Right ventricle myocardium superior (tissue), 1 donor: ENCODE data around the gene BLID. TPM values are rescaled to one million over a fixed set of nuclear protein-coding genes. Genes with fewer than 3 reads are reported as not detected.

Source experiments
- ATAC-seq: fragments of 200-7000 bp; cut with Tn5 transposase; one replicate; pipeline ENCODE4 v1.9.1; 2020; ENCODE audit warnings: mild to moderate bottlenecking; ENCODE audit not compliant: poor library complexity
- DNase-seq: peaks from one replicate; pipeline ENCODE4 v3.0.0-alpha.2; 2020
- intact Hi-C: fragments of 100-400 bp; cut with DNase I; formaldehyde crosslinking; loops from one replicate; pipeline ENCODE4 v1.11.2; 2022
- total RNA-seq: library from RNA; stranded (reverse); fragmentation: NEBNext Ultra II Directional; extraction: Animal tissue kit (Norgen Biotek cat#: 25700); gene quantifications from one replicate; pipeline ENCODE4 v1.2.1, GENCODE V29; 2021
- donor health status: DM: no; HTN: yes; CAD: no; lungs with severe emphysema.

The BLID gene
- total RNA-seq, 1 donor from 2014 or later, result 0.35 TPM

DNA sequence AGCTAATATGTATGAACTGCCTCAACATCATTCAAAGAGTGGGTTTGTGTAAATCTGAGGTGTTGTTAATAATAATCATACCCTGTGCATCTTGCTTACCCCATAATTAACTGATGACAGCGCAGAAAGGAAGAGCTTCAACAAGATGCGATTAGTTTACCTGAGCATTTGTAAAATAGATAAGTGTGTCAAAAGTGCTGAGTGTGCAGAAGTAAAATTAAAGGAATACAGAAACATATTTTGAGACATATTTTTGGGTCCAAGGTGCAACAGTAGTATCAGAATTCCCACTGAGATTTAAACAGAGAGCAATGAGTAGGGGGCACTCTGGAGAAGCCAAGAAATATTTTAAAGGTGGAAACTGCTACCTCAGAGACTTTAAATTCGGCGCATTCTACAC lies 6.1 kb downstream of the BLID start:
- ATAC-seq (no peak), DNase-seq (no peak)
- intact Hi-C loops, result loop anchor here (5.0 to 10.0 kb wide), 2 partner anchors 92 to 395 kb away; no protein-coding TSS in a partner anchor

DNA sequence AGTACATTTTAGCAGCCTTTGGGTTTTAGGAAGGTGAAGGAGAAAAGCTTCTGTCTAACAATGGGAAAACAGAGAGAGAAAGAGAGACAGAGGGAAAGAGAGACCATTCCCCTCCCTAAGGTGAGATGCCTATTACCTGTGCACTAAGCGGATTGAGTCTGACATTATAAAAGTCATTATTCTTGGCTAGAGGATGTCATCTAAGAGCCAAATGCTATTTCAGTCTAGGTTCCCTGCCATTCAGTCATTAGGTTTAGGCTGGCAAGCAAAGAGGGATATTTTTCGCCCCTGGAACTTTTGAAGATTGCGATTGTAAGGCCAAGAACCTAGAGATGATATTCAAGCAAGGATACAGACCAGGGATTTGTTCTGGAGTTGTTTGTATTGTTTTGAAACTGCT lies 7.2 kb downstream of the BLID start:
- ATAC-seq, result peak; percentile 70
- no peak for DNase-seq
- intact Hi-C loops, result loop anchor here (10.0 kb wide), 1 partner anchor 396 kb away; no protein-coding TSS in a partner anchor

DNA sequence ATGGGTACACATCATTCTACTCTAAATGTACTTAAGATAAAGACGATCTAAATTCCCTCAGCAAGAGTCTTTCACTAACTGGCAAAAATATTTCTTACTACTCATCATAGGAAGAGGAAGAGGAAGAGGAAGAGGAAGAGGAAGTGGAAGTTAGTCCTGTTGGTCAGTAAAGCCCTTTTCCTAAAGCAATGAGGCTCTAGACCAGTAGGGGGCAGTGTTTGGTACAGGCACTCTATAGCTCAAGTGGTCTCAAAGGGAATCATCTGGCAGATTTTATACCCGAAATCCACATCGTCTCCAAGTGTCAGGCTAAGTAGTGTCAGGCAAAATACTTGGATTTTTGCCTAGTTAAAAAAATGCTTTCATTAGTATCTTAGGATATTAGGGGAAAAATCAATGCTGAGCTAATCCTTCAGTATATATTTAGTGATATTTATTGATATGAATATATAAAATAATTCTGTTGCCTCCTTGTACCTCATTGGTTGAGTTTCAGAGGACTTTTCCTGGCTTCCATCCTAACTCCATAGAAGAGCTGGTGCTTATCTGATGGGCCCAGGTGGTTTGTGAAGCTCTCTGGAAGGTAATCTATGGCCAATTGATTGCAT lies 7.7 kb downstream of the BLID start:
- intact Hi-C loops, result loop anchor here (10.0 kb wide), 1 partner anchor 397 kb away; no protein-coding TSS in a partner anchor
- no peak for DNase-seq
- no peak for ATAC-seq

DNA sequence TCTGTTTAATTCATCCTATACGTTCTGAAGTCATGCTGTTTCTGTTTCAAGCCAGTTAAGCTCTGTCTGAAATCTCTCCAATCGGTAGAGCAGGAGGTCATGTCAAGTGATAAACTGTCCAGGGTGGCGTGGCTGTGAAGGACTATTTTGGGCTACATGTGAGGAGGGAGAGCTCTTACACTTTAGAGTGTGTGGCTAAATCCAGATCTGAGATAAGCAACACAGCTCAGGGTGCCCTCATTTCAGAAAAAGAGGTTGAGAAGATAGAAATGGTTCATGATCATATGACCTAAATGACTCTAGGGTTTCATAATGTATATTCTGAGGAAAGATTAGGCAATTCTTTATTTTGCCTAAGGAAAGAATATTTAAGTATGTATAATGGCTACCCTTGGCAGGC lies 8.4 kb downstream of the BLID start:
- ATAC-seq (peak; percentile 90), DNase-seq (no peak)
- intact Hi-C loops, result loop anchor here (10.0 kb wide), 1 partner anchor 397 kb away; no protein-coding TSS in a partner anchor

DNA sequence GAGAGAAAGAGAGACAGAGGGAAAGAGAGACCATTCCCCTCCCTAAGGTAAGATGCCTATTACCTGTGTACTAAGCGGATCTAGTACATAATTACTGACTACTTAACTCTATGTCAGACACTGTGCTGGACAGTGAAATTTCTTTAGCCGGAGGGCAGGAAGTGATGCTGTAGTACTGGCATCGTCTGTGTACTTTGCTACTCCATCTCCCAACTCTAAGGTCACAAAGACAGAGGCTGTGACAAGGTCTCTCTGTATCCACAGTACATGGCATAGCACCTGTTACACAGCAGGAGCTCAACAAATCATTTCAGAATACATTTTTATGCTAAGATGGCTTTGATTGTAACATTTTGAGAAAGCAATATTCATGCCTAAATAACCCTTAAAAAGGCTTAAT lies 9.0 kb downstream of the BLID start:
- ATAC-seq (peak; percentile 36), DNase-seq (no peak)
- intact Hi-C loops, result loop anchor here (10.0 kb wide), 1 partner anchor 398 kb away; no protein-coding TSS in a partner anchor

DNA sequence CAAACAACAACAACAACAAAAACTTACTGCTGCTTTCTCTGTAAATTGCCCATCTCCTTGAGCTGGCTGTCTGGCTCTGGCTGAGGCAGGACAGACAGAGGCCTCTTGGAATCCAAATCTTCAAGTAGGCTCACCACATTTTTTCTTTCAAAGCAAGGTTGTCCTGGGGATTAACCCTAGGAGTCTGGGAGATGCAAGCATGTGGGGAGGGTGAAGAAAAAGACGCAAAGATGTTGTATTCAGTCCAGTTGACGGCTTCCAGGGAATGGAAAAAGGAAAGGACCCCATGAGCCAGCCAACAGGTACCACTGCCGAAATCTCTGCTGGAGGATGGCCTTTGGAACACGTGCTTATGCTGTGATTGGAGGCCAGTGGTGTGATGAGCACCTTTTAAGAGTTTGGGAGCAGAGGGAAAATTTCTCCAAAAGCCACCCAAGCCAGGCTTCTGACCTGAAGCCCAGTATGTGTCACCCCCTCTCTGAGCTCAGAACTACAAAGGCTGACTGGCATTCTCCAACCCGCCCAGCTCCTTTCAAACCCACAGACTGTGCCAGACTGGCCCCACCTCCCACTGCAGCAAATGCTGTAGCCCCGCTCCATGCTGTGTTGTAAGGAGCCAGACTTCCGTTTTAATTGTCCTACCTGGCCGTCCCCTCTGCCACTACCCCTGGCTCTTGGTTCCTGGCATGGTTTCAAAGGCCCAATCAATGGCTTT lies 10.8 kb downstream of the BLID start:
- intact Hi-C loops, result loop anchor here (10.0 kb wide), 1 partner anchor 400 kb away; no protein-coding TSS in a partner anchor
- no peak for DNase-seq
- ATAC-seq, result no peak

DNA sequence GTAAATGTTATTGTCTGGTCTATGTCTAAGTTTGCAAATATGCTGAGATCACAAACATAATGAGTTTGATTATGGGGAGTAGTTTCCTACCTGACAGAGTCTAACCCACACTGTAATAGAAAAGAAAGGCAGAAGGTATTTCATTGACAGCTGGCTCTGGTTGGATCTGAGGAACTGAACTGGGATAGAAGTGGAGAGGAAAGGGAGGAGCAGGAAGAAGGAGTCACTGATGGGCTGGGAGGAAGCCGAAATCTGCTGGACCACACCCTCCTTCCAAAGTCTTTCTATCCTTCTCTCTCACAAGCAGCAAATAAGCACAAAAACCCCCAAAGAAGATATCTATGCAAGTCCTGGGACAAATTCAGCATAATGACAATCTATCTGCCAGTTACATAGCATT lies 11.7 kb downstream of the BLID start:
- intact Hi-C loops, result loop anchor here (10.0 kb wide), 1 partner anchor 400 kb away; no protein-coding TSS in a partner anchor
- ATAC-seq (no peak), DNase-seq (no peak)

DNA sequence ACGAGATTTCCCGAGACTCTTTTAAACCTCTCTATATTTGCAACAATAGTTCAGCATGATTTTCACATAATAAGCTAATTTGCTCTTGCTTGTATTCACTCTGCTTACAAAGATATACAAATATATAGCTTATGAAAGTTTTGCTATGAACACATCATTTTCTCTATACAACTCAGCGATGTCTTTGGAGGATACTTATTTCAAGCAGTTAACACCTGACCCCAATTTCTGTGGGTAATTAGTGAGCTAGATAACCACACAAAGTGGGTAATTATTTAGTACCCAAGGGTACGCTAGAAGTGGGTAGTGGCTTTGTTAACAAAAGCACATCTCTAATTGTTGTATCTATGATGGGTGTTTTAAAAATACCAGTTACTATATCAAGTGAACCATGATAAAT lies 12.3 kb downstream of the BLID start:
- intact Hi-C loops, result loop anchor here (10.0 kb wide), 1 partner anchor 401 kb away; no protein-coding TSS in a partner anchor
- ATAC-seq (no peak), DNase-seq (no peak)

DNA sequence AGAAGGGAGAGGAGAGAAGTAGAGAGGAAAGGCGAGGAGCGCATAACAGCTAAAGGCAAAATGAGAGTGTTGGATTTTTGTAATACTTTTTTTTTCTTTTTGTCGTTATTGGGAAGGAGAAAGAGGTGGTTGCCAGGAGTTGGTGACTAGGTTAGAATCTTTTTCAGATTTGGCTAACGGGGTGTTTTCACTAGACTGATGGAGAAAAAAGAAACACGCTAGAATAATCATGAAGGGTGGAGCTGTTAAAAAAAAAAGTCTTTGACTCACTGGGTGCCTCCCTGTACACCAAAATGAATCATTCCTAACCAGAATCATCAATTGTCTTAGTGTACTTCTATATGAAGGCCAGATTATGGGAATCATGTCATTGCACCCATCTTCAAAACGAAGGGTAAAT lies 12.7 kb downstream of the BLID start:
- no peak for DNase-seq
- intact Hi-C loops, result loop anchor here (10.0 kb wide), 1 partner anchor 401 kb away; no protein-coding TSS in a partner anchor
- ATAC-seq, result no peak

DNA sequence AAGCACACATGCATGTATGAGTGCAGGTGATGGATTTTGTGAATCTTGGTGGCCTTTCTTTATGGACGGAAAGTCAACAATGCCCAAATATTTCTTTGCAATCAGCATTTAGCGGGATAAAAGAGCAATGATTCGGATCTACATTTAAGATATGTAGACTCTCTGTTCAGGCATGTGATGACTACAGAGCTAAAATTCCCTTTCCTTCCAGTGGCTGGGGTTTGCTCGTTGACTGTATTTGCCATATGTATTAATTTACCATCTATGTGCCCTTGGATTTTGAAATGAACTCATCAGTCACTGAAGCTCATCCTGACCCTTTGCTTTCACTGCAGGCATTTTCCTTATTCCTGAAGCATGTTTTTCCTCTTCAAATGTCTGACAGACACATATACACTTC lies 13.6 kb downstream of the BLID start:
- ATAC-seq (no peak), DNase-seq (no peak)
- intact Hi-C loops, result loop anchor here (10.0 kb wide), 1 partner anchor 402 kb away; no protein-coding TSS in a partner anchor

DNA sequence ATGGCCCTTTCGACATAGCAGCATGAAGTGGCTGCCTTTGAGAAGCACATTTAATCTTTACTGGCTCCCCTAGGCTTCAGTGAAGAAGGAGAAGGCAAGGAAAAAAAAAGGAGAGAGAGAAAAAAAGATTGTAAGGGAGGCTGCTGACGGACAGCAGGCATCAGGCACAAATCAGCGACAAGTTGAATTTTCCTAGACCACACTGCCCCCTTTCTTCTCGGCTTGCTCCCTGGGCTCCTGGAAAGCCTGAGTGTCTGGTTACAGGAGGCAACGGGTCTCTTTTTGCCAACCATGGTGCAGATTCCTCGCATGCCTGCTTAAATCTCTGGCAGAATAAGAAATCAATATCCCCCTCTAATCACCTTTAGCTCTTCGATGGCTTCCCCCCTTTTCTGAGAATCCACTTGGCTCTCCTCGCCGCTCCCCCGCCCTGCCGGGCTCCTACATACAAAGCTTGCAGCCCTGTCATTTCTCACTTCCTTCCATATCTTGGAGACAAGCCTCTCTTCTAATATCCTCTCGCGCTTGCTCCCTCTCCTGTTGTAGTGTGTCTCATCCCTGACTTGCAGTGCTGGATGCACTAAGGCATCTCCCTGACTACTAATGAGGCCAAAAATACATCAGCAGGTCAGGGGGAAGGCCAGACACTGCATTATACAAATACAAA lies 14.3 kb downstream of the BLID start:
- ATAC-seq, result peak; percentile 88
- peak; percentile 61 for DNase-seq
- intact Hi-C loops, result loop anchor here (2.0 to 10.0 kb wide), 2 partner anchors 403 to 445 kb away; no protein-coding TSS in a partner anchor

DNA sequence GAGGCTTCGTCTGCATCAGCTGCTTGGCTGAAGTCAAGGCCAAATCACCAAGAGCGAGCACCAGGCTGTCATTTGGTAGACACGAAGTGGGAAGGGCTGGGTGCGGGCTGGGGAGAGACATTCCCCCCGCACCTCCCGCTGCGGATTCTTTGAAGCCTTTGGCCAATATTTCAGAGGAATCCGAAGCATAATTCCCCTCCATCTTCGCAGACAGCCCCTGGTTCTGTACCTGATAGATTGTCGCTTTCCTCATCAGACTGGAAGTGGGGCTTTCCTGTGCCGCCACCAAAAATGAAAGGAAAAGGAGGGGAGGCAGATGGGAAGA lies 15.3 kb downstream of the BLID start:
- intact Hi-C loops, result loop anchor here (2.0 to 10.0 kb wide), 2 partner anchors 404 to 444 kb away; no protein-coding TSS in a partner anchor
- peak; percentile 53 for DNase-seq
- ATAC-seq, result peak; percentile 73

DNA sequence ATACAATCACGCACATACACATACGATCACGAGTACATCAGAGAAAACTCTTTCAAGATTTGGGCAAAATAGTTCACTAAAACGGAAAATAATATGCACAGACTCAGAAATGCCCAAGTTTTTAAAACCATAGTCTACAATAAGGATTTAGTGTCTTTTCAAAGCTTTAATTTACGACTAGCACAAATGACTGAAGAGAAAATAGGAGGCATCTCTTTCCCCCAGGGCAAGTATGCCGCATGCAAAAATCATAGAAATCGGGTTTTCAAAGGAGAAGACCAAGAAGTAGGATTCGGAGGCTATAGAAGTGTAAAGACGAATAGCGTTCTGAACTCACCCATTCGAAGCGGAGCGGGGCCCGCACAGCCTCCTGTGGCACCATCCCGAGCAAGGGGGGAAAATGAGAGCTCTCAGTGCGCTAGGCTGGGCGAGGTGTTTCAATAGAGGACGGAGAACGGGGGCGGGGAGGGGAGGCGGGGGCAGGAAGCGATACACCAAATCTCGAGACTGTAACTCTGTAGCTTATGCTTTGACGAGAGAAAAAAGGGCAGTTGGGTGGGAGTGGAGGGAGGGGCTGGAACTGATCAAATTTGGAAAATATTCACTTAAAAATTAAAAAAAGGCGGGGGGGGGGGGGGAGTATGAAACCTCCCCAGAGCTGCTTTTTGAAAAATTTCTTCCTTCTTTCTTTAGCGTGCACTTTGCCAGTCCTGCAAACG lies 15.8 kb downstream of the BLID start:
- intact Hi-C loops, result loop anchor here (2.0 to 10.0 kb wide), 2 partner anchors 405 to 443 kb away; no protein-coding TSS in a partner anchor
- peak; percentile 63 for ATAC-seq
- peak; percentile 54 for DNase-seq

DNA sequence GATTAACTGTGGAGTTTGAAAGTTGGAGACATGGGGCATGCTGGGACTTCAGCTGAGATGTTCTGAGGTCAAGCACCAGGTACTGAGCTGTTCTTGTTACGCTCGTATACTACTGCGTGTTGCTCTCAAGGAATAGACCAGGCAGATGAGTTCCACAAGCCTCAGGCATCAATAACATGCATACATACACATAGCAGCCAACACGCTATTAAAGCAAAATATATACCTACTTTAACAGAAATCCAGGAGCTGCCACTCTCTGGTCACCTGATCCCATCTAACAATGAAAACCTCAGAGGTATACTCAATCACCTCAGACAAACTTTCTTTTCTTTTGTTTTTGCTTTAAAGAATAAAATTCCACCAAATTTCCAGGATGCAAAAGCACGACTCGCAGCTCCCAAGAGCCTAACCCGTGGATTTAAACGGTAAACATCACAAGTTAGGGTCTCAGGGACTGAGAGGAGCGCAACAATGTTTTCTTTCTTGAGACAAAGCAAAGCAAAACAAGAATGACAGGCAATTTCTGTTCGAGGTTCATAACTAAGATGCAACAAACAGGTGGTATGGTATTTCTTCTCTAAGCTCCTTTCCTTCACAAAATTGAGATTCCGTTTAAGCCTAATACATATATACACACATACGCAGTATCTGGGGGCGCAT lies 16.5 kb downstream of the BLID start:
- intact Hi-C loops, result loop anchor here (2.0 to 10.0 kb wide), 3 partner anchors 75 to 443 kb away; no protein-coding TSS in a partner anchor
- ATAC-seq, result no peak
- no peak for DNase-seq

DNA sequence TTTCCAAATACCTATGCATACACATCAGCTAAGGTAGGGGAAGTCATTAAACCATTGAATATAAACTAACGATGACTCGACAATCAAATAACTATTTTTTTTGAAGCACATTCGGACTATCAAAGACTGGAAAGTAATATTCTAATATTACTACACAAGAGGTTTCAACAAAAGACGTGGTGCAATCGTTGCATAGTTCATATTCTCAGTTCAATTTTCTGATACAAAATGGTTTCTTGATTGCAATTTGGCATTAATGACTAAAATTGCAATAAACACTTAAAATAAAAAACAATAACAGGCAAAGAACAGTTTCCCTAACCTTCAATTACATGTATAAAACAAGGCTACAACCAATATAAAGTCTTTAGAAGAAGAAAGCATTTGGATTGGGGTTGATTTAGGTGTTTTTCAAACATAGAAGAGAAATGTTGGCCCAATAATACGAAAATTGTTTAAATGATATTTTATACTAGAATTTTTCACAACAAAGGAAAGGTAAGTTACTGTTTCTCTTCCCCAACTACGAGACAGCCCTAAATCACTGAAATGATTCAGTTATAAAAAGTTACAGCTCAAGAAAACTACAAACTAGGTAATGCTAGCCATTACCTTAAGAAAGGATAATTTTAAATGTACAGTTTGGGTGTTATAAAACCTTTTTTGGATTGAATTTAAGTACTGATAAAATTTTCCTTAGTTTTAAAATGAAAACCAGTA lies 17.6 kb downstream of the BLID start:
- intact Hi-C loops, result loop anchor here (10.0 kb wide), 1 partner anchor 74 kb away; no protein-coding TSS in a partner anchor
- ATAC-seq (no peak), DNase-seq (no peak)

DNA sequence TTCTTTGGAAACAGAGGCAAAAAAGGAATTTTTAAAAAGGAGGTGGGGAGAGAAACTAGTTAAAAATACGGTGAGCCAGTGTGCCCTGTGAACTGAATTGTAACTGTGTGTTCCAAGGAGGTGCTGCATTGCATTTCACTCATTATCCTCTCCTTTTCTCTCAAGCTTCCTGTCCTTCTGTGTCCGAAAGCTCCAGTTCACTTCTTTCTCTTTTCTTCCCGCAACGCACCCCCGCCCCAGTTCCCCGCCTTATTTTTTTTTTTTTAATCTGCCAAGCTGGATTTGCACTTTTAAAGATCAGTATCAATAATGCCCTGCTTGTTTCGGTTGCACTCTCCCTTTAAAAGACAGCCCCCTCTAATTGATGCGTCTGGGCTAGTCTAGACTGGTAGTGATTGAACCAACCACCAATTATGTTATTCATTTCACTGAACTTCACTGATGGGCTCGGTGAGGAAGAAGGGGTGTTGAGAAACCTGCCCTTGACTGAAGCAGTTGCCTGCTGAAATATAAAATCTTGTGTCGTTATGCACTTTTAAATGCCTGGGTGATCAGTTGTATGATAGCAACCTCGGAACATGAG lies 18.5 kb downstream of the BLID start:
- intact Hi-C loops, result loop anchor here (10.0 kb wide), 1 partner anchor 73 kb away; no protein-coding TSS in a partner anchor
- no peak for ATAC-seq
- no peak for DNase-seq
